NCI-H345 (cell line): Measurements from ENCODE around the gene E2F6.
A peak's percentile ranks its signal among the peaks of the same experiment; 100 is the strongest.

Experiments
- DNase-seq: peaks from one replicate; lab custom pipeline; 2025; lab: John Stamatoyannopoulos, UW

The E2F6 gene

GRCh38 chr2:11492720-11493119, 26.8 kb upstream of the E2F6 start:
- no peak for DNase-seq

- DNase-seq, result no peak
These were observed 26.3 kb upstream of the E2F6 start for GRCh38 chr2:11492244-11492643.

- no peak for DNase-seq
These were observed 25.5 kb upstream of the E2F6 start for GRCh38 chr2:11491348-11491933.

GRCh38 chr2:11490194-11490593, 24.2 kb upstream of the E2F6 start:
- DNase-seq, result no peak

- DNase-seq, result no peak
These were observed 22.8 kb upstream of the E2F6 start for GRCh38 chr2:11488809-11489208.

GRCh38 chr2:11483806-11484617, 18.1 kb upstream of the E2F6 start:
- DNase-seq, result no peak

GRCh38 chr2:11482473-11483035, 16.6 kb upstream of the E2F6 start:
- no peak for DNase-seq

GRCh38 chr2:11481789-11482472, 16.0 kb upstream of the E2F6 start:
- no peak for DNase-seq

GRCh38 chr2:11481426-11481788, 15.4 kb upstream of the E2F6 start:
- no peak for DNase-seq

- DNase-seq, result no peak
These were observed 14.9 kb upstream of the E2F6 start for GRCh38 chr2:11480859-11481258.

- DNase-seq, result no peak
These were observed 14.4 kb upstream of the E2F6 start for GRCh38 chr2:11480406-11480805.

GRCh38 chr2:11478899-11479605, 13.1 kb upstream of the E2F6 start:
- DNase-seq, result no peak

GRCh38 chr2:11477994-11478393, 12.0 kb upstream of the E2F6 start:
- DNase-seq, result peak; percentile 93

- peak; percentile 81 for DNase-seq
These were observed 7.9 kb upstream of the E2F6 start for GRCh38 chr2:11473659-11474433.

GRCh38 chr2:11467749-11468148, 1.8 kb upstream of the E2F6 start:
- no peak for DNase-seq

GRCh38 chr2:11467129-11467649, 1.2 kb upstream of the E2F6 start:
- no peak for DNase-seq

- no peak for DNase-seq
These were observed 557 bp upstream of the E2F6 start for GRCh38 chr2:11466307-11467128.

GRCh38 chr2:11465110-11465484, 864 bp downstream of the E2F6 start:
- DNase-seq, result no peak

- DNase-seq, result no peak
These were observed 6.1 kb downstream of the E2F6 start for GRCh38 chr2:11459816-11460215.

GRCh38 chr2:11458753-11459152, 7.2 kb downstream of the E2F6 start:
- DNase-seq, result no peak
